Loucy (cell line): ENCODE data around the gene PARS2.

Experiments used
- H2AFZ ChIP-seq: fragments of 200-600 bp; sonication (generic); 2 replicates; pipeline ENCODE4 v1.6.0; 2016; ENCODE audit warnings: antibody characterized with exemption, mild to moderate bottlenecking, low read length, moderate library complexity
- H3F3A ChIP-seq: fragments of 200-600 bp; 2 replicates; pipeline ENCODE4 v1.6.0; 2016; ENCODE audit warnings: antibody characterized with exemption, low read depth, mild to moderate bottlenecking
- H3K27me3 ChIP-seq: fragments of 200-600 bp; sonication (generic); 2 replicates; pipeline ENCODE4 v1.6.1; 2014; ENCODE audit warnings: low read length, mild to moderate bottlenecking; ENCODE audit not compliant: insufficient read depth, poor library complexity, severe bottlenecking
- H3K36me3 ChIP-seq: fragments of 200-600 bp; sonication (generic); 2 replicates; pipeline ENCODE4 v1.6.1; 2016; ENCODE audit warnings: low read length; ENCODE audit not compliant: insufficient read depth
- H3K4me1 ChIP-seq: fragments of 200-600 bp; sonication (generic); 2 replicates; pipeline ENCODE4 v1.5.1; 2014; ENCODE audit warnings: low read length, mild to moderate bottlenecking; ENCODE audit not compliant: insufficient read depth, poor library complexity, severe bottlenecking
- H3K4me2 ChIP-seq: fragments of 200-600 bp; sonication (generic); 2 replicates; pipeline ENCODE4 v1.6.0; 2014; ENCODE audit warnings: antibody characterized with exemption, low read length, low read depth, mild to moderate bottlenecking; ENCODE audit not compliant: poor library complexity, severe bottlenecking
- H3K4me3 ChIP-seq: fragments of 200-600 bp; sonication (generic); 2 replicates; pipeline ENCODE4 v1.5.1; 2014; ENCODE audit warnings: low read length, mild to moderate bottlenecking, mixed read lengths; ENCODE audit not compliant: poor library complexity, severe bottlenecking
- H3K79me2 ChIP-seq: fragments of 200-600 bp; sonication (generic); 2 replicates; pipeline ENCODE4 v1.6.1; 2014; ENCODE audit warnings: low read length; ENCODE audit not compliant: insufficient read depth
- H3K9ac ChIP-seq: fragments of 200-600 bp; sonication (generic); 2 replicates; pipeline ENCODE4 v1.6.0; 2014; ENCODE audit warnings: mild to moderate bottlenecking, low read depth, low read length, moderate library complexity; ENCODE audit not compliant: poor library complexity, severe bottlenecking
- H3K9me2 ChIP-seq: fragments of 200-600 bp; sonication (generic); replicated peaks from 2 replicates; pipeline ENCODE4 v1.6.1; 2016; ENCODE audit warnings: low read depth, low read length, mixed read lengths
- H3K9me3 ChIP-seq: fragments of 200-600 bp; sonication (generic); 2 replicates; pipeline ENCODE4 v1.6.1; 2014; ENCODE audit warnings: mild to moderate bottlenecking, antibody characterized with exemption, low read length, low read depth; ENCODE audit not compliant: insufficient read depth
- H4K20me1 ChIP-seq: fragments of 200-600 bp; sonication (generic); 2 replicates; pipeline ENCODE4 v1.6.0; 2014; ENCODE audit warnings: antibody characterized with exemption, low read length, mild to moderate bottlenecking; ENCODE audit not compliant: insufficient read depth, poor library complexity, severe bottlenecking
- EZH2phosphoT487 ChIP-seq: fragments of 200-600 bp; IDR thresholded peaks from 2 replicates; pipeline ENCODE4 v1.6.1; 2018; ENCODE audit warnings: antibody characterized with exemption, mild to moderate bottlenecking, moderate library complexity, borderline replicate concordance
- TF ChIP-seq, protein P1 (sequence below): fragments of 200-600 bp; sonication (generic); conservative IDR thresholded peaks from 2 replicates; pipeline ENCODE4 v1.5.1; 2014; ENCODE audit warnings: mild to moderate bottlenecking, antibody characterized with exemption, low read length

PARS2 gene

DNA sequence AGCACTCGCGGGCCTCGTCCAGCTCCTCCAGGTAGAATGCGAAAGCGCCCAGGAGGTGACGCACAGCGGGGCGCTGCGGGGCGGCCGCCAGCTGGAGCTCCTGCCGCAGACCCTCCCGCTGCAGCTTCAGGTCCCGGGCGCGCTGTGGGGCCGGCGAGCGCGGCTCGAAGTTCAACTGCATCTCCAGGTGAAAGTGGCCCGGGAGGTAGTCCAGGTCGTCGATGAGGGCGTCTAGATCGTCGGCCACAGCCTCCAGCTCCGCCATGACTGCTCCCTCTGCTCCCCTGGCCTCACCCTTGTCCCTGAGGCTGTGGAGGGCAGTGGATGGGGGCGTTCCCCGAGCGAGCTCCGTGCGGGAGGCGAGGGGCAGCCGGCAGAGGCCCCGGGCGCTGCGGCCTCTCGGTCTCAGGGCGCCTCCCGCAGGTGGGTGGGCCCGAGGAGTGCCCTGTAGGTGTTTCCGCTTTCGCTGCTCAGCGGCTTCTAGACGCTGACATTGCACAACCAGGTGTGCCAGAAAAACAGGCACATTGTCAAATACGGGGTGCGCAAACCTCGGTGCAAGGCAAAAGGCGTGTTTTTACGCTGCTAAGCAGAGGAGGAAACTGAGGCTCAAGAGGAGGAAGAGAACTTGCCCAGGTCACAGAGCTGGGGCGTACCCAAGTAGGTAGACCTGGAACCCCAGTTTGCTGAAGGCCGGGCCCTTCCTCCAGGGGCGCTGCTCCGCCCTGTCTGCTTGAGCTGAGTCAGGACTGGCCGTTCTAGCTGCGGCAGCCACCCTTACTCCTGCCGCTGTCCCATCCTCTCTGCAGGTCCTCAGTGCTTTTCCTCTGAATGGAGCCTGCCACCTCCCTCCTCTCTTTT lies 36.8 kb upstream of the PARS2 start, which contains the start of gene TTC22:
TSS of gene TTC22 (minus strand) at position 425 of the 861 bp plus-strand sequence. CDS start at position 265, 160 bp downstream.
- Histone ChIP-seq H3K4me2 (no peak within 1 kb of the TSS), H3K79me2 (no peaks in the 10 kb centered on the region), H3K9me3 (no peaks in the 10 kb centered on the region), H3K4me3 (no peak within 1 kb of the TSS), H3F3A (no peaks in the 10 kb centered on the region), H3K9ac (no peak within 1 kb of the TSS), H3K9me2 (no peaks in the 10 kb centered on the region), H3K36me3 (no peaks in the 10 kb centered on the region), H3K4me1 (no peaks in the 10 kb centered on the region), H2AFZ (no peak within 1 kb of the TSS), H4K20me1 (no peaks in the 10 kb centered on the region), H3K27me3 (no peaks in the 10 kb centered on the region)
- TF ChIP-seq, protein P1, sequence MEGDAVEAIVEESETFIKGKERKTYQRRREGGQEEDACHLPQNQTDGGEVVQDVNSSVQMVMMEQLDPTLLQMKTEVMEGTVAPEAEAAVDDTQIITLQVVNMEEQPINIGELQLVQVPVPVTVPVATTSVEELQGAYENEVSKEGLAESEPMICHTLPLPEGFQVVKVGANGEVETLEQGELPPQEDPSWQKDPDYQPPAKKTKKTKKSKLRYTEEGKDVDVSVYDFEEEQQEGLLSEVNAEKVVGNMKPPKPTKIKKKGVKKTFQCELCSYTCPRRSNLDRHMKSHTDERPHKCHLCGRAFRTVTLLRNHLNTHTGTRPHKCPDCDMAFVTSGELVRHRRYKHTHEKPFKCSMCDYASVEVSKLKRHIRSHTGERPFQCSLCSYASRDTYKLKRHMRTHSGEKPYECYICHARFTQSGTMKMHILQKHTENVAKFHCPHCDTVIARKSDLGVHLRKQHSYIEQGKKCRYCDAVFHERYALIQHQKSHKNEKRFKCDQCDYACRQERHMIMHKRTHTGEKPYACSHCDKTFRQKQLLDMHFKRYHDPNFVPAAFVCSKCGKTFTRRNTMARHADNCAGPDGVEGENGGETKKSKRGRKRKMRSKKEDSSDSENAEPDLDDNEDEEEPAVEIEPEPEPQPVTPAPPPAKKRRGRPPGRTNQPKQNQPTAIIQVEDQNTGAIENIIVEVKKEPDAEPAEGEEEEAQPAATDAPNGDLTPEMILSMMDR: no peak
- TF ChIP-seq EZH2phosphoT487: no peak

DNA sequence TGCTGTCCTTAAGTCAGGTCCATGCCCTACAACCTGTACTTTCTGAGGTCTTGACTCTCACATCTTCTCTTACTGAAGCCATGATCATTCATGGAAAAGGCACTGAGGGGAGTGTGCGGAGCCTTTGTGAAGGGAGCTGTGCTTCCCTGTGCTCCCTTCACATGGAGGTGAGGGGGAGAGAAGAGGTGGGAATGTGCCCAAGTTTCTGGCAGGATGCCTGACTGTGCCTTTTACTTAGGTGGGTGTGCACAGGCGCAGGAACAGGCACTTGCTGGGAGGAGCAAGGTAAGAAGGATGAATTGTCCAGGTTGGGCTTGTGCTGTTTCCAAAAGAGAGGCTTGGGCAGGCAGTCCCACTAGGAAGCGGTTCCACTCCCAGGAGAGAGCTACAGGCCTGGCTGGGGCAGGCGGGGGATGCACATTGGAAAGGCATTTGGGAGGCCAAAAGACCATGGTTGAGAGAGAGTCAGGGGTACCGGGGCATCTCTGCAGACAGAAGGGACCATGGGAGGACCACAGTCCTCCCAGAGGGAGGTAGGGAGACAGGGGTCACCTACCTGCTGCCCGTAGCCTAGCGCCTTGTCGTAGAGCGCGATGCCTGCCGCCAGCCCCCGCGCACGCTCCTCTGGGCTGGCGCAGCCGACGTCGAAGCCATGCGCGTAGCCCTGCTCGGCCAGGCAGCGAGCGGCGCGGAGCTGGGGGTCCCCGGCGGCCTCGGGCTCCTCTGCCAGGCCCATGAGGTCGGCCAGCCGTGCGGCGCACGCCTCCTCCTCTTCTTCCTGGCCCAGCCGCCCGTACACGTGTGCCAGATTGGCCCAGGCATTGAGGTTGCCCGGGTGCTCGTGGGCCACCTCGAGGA lies 35.9 kb upstream of the PARS2 start:
- TF ChIP-seq EZH2phosphoT487: no peak
- TF ChIP-seq, protein P1: no peak
- no peak overlapping the region for H3K4me2 ChIP-seq
- no peaks in the 10 kb centered on the region for H3K9me3 ChIP-seq
- no peaks in the 10 kb centered on the region for H3K9me2 ChIP-seq
- H3F3A ChIP-seq: no peaks in the 10 kb centered on the region
- no peaks in the 10 kb centered on the region for H3K27me3 ChIP-seq
- H2AFZ ChIP-seq: no peak overlapping the region
- H3K36me3 ChIP-seq: no peaks in the 10 kb centered on the region
- no peaks in the 10 kb centered on the region for H3K4me1 ChIP-seq
- no peaks in the 10 kb centered on the region for H4K20me1 ChIP-seq
- no peak overlapping the region for H3K4me3 ChIP-seq
- no peaks in the 10 kb centered on the region for H3K79me2 ChIP-seq
- no peak overlapping the region for H3K9ac ChIP-seq

DNA sequence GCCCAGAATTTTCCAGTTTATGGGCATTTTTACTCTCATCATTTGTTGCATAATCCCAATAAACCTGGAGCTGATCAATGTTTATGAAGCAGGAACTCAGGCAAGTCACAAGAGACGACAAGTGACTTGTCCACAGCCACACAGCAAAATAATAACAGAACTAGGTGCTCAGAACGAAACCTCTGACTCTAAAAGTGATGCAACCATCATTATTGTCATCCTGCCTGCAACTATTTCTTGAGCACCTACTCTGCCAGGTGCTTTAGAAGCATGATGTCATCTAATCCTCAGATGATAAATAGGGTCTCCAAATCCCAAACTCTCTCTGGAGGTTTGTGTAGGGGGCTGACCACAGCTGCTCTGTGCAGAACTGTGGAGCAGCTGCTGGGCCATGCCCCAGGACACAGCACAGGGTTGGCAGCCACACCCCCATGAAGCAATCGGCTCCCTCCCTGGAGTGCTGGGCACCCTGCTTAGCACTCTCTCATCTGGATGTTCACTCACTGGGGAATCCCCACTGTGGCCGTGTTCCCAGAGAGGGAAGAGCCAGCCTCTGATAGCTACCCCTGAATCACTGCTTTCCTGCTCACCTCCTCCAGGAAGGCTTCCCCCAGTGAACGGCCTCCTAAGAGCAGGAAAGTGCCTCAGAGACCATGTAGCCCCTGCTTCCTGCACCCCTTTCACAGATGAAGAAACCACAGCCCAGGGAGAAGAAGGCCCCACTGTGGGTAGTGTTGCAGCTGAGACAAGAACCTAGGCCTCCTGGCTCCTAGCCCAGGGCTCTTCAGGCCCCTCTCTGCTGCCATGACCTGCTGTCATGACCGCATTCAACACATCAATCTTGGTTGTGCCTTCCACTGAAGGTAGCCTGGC lies 34.7 kb upstream of the PARS2 start:
- Histone ChIP-seq H3K9me3 (no peaks in the 10 kb centered on the region), H4K20me1 (no peaks in the 10 kb centered on the region), H3K4me2 (no peak overlapping the region), H3K4me1 (no peaks in the 10 kb centered on the region), H3K4me3 (no peak overlapping the region), H3F3A (no peaks in the 10 kb centered on the region), H3K9ac (no peak overlapping the region), H3K27me3 (no peaks in the 10 kb centered on the region), H3K9me2 (no peaks in the 10 kb centered on the region), H2AFZ (no peak overlapping the region), H3K79me2 (no peaks in the 10 kb centered on the region), H3K36me3 (no peaks in the 10 kb centered on the region)
- TF ChIP-seq, protein P1: no peak
- TF ChIP-seq EZH2phosphoT487: no peak
